A549 (cell line): ENCODE data around the gene CENPQ. TPM values are rescaled to one million over a fixed set of nuclear protein-coding genes. Genes with fewer than 3 reads are reported as not detected.
A peak's percentile ranks its signal among the peaks of the same experiment; 100 is the strongest.

ENCODE experiments used
- ATAC-seq, 2 experiments: fragments of 200-7000 bp in 1 of 2; fragments of >200 bp in 1 of 2; cut with Nextera tagmentation in 1 of 2; cut with Tn5 transposase in 1 of 2; 3 replicates each; pipeline versions ENCODE4 v1.8.0 to v1.9.1; 2018 to 2020; ENCODE audit warnings: mild to moderate bottlenecking in 1 of 2, moderate library complexity in 1 of 2
- CTCF ChIA-PET: fragments of 300-600 bp; sonication (Branson Sonifier 250); formaldehyde crosslinking; extraction: SDS; loops from one replicate; lab custom pipeline; 2021; ENCODE audit warnings: antibody characterized with exemption, inconsistent platforms; lab: Yijun Ruan, JAX
- POLR2A ChIA-PET: fragments of 350-600 bp; formaldehyde crosslinking; extraction: SDS; loops from one replicate; lab custom pipeline; 2021; ENCODE audit warnings: antibody characterized with exemption, inconsistent platforms; lab: Yijun Ruan, JAX
- DNase-seq, 2 experiments: peaks; one replicate each; pipeline versions ENCODE4 v3.0.0 to v3.0.0-alpha.2; 2011 to 2016; ENCODE audit warnings: low read depth in 1 of 2, low spot score in 1 of 2
- FAIRE-seq: peaks from 2 replicates; lab custom pipeline; 2011; peaks lifted over from hg19 to GRCh38; lab: Jason Lieb, UNC
- H3K27ac ChIP-seq, 2 experiments: fragments of >200 bp; sonication (Bioruptor Twin); formaldehyde crosslinking; 3 replicates each; pipeline ENCODE4 v1.5.1; 2016 to 2017
- H3K4me1 ChIP-seq: fragments of >200 bp; sonication (Bioruptor Twin); formaldehyde crosslinking; 3 replicates; pipeline ENCODE4 v1.6.1; 2016
- H3K4me2 ChIP-seq: fragments of >200 bp; sonication (Bioruptor Twin); formaldehyde crosslinking; 3 replicates; pipeline ENCODE4 v1.6.1; 2016
- H3K4me3 ChIP-seq: fragments of >200 bp; sonication (Bioruptor Twin); formaldehyde crosslinking; 3 replicates; pipeline ENCODE4 v1.5.1; 2016
- H3K9me3 ChIP-seq: fragments of >200 bp; sonication (Bioruptor Twin); formaldehyde crosslinking; 3 replicates; pipeline ENCODE4 v1.6.1; 2016
- CBX8 ChIP-seq: fragments of 200-600 bp; sonication (generic); IDR thresholded peaks from 2 replicates; pipeline ENCODE4 v1.6.1; 2016
- CEBPB ChIP-seq, 2 experiments: fragments of >200 bp in 1 of 2; sonication (Bioruptor Twin) in 1 of 2; formaldehyde crosslinking in 1 of 2; IDR thresholded peaks; 2 replicates each; pipeline ENCODE4 v1.6.1; 2012 to 2016
- CHD2 ChIP-seq: fragments of 150-350 bp; IDR thresholded peaks from 2 replicates; pipeline ENCODE4 v1.6.1; 2014; ENCODE audit warnings: low read length; ENCODE audit not compliant: partially characterized antibody
- EHMT2 ChIP-seq: fragments of 200-600 bp; sonication (generic); IDR thresholded peaks from 2 replicates; pipeline ENCODE4 v1.6.1; 2016; ENCODE audit warnings: antibody characterized with exemption, low read depth, mild to moderate bottlenecking, moderate library complexity
- EP300 ChIP-seq, 2 experiments: fragments of >200 bp; sonication (Bioruptor Twin); formaldehyde crosslinking; IDR thresholded peaks; 2 replicates in 1 of 2; 3 replicates in 1 of 2; pipeline ENCODE4 v1.6.1; 2016 to 2017
- ESRRA ChIP-seq: fragments of 150-350 bp; IDR thresholded peaks from 2 replicates; pipeline ENCODE4 v1.6.1; 2014; ENCODE audit warnings: mild to moderate bottlenecking, low read length, borderline replicate concordance
- FOSB ChIP-seq: fragments of 250-450 bp; sonication (Bioruptor Pico); IDR thresholded peaks from 2 replicates; pipeline ENCODE4 v1.5.0; 2020; ENCODE audit warnings: mild to moderate bottlenecking, moderate library complexity
- FOSL2 ChIP-seq, 2 experiments: fragments of 450-650 bp in 1 of 2; fragments of >200 bp in 1 of 2; sonication (Bioruptor Twin) in 1 of 2; formaldehyde crosslinking; IDR thresholded peaks; 2 replicates each; pipeline versions ENCODE4 v1.5.0 to v1.6.1; 2016 to 2020; ENCODE audit warnings: mild to moderate bottlenecking in 1 of 2, moderate library complexity in 1 of 2
- FOXS1 ChIP-seq: fragments of 250-450 bp; sonication (Bioruptor Pico); IDR thresholded peaks from 2 replicates; pipeline ENCODE4 v1.5.0; 2020; ENCODE audit warnings: mild to moderate bottlenecking, moderate library complexity
- GATA3 ChIP-seq: IDR thresholded peaks from 2 replicates; pipeline ENCODE4 v1.6.1; 2012; ENCODE audit warnings: borderline replicate concordance
- HDAC2 ChIP-seq: fragments of 200-600 bp; sonication (generic); IDR thresholded peaks from 2 replicates; pipeline ENCODE4 v1.6.1; 2016
- HEYL ChIP-seq: fragments of 250-450 bp; sonication (Bioruptor Pico); IDR thresholded peaks from 2 replicates; pipeline ENCODE4 v1.8.0; 2021; ENCODE audit warnings: mild to moderate bottlenecking, moderate library complexity
- HOXA7 ChIP-seq: fragments of 250-450 bp; sonication (Bioruptor Pico); IDR thresholded peaks from 2 replicates; pipeline ENCODE4 v1.5.0; 2020; ENCODE audit warnings: mild to moderate bottlenecking, moderate library complexity
- JUN ChIP-seq, 2 experiments: fragments of >200 bp; sonication (Bioruptor Twin); formaldehyde crosslinking; IDR thresholded peaks; 2 replicates in 1 of 2; 3 replicates in 1 of 2; pipeline ENCODE4 v1.6.1; 2016 to 2017
- JUNB ChIP-seq: fragments of >200 bp; sonication (Bioruptor Twin); formaldehyde crosslinking; IDR thresholded peaks from 2 replicates; pipeline ENCODE4 v1.6.1; 2016
- KDM1A ChIP-seq: fragments of 200-600 bp; sonication (generic); IDR thresholded peaks from 2 replicates; pipeline ENCODE4 v1.6.1; 2016; ENCODE audit warnings: low read depth, mild to moderate bottlenecking
- MYC ChIP-seq: IDR thresholded peaks from 2 replicates; pipeline ENCODE4 v1.6.1; 2012; ENCODE audit warnings: mild to moderate bottlenecking, inconsistent platforms, low read length, improper control_type of control experiment, borderline replicate concordance
- NFE2L2 ChIP-seq: fragments of 150-350 bp; conservative IDR thresholded peaks from 2 replicates; pipeline ENCODE4 v1.6.1; 2014; ENCODE audit warnings: low read length
- NR3C1 ChIP-seq: fragments of >200 bp; sonication (Bioruptor Twin); formaldehyde crosslinking; IDR thresholded peaks from 3 replicates; pipeline ENCODE4 v1.6.1; 2017
- PHF8 ChIP-seq: fragments of 200-600 bp; sonication (generic); IDR thresholded peaks from 2 replicates; pipeline ENCODE4 v1.6.1; 2016; ENCODE audit warnings: low read depth, mild to moderate bottlenecking, antibody characterized with exemption, moderate library complexity, borderline replicate concordance
- RNF2 ChIP-seq: fragments of 200-600 bp; sonication (generic); IDR thresholded peaks from 2 replicates; pipeline ENCODE4 v1.6.1; 2016; ENCODE audit warnings: low read depth, mild to moderate bottlenecking, antibody characterized with exemption, moderate library complexity, borderline replicate concordance
- SREBF2 ChIP-seq: fragments of 450-650 bp; IDR thresholded peaks from 2 replicates; pipeline ENCODE4 v1.6.1; 2014; ENCODE audit warnings: mild to moderate bottlenecking, moderate library complexity
- ZFP36 ChIP-seq: fragments of 450-650 bp; IDR thresholded peaks from 2 replicates; pipeline ENCODE4 v1.6.1; 2014; ENCODE audit warnings: borderline replicate concordance; ENCODE audit not compliant: partially characterized antibody
- ZSCAN20 ChIP-seq: fragments of 250-450 bp; sonication (Bioruptor Pico); IDR thresholded peaks from 2 replicates; pipeline ENCODE4 v1.8.0; 2022; ENCODE audit warnings: mild to moderate bottlenecking, moderate library complexity
- WGBS: methylation state at CpG from one replicate; pipeline ENCODE4 v1.1.6; 2017; ENCODE audit errors: missing lambda C conversion rate; 5-methylcytosine and 5-hydroxymethylcytosine counted together
- polyA plus RNA-seq, 4 experiments: library from polyadenylated mRNA; depleted of rRNA in 3 of 4; stranded (reverse); fragments of >200 nt; fragmentation: RNase III in 1 of 4; extraction: RNeasy Plus Mini Kit Qiagen cat#74134 plus additional on column Dnase treatment in 1 of 4; gene quantifications; 2 replicates in 3 of 4; 3 replicates in 1 of 4; pipeline ENCODE4 v1.2.3, GENCODE V29; 2011 to 2017
- TF ChIP-seq, protein P1 (sequence below): fragments of 450-650 bp; IDR thresholded peaks from 2 replicates; pipeline ENCODE4 v1.6.1; 2014; ENCODE audit warnings: antibody characterized with exemption
- TF ChIP-seq, protein P2 (sequence below): fragments of 250-450 bp; sonication (Bioruptor Pico); IDR thresholded peaks from 2 replicates; pipeline ENCODE4 v1.5.0; 2020; ENCODE audit warnings: low read depth, mild to moderate bottlenecking, moderate library complexity
- TF ChIP-seq, protein P3 (sequence below): fragments of >200 bp; sonication (Bioruptor Twin); formaldehyde crosslinking; IDR thresholded peaks from 2 replicates; pipeline ENCODE4 v1.6.1; 2016
- TF ChIP-seq, protein P4 (sequence below): IDR thresholded peaks from 2 replicates; pipeline ENCODE4 v1.6.1; 2012
- TF ChIP-seq, protein P5 (sequence below): fragments of 250-450 bp; sonication (Bioruptor Pico); IDR thresholded peaks from 2 replicates; pipeline ENCODE4 v1.5.0; 2021; ENCODE audit warnings: mild to moderate bottlenecking, moderate library complexity, borderline replicate concordance

CENPQ gene
- polyA plus RNA-seq, 2 of the 4 experiments (the other 2 are of a cell fraction) = 11.4 to 14.2 TPM

DNA sequence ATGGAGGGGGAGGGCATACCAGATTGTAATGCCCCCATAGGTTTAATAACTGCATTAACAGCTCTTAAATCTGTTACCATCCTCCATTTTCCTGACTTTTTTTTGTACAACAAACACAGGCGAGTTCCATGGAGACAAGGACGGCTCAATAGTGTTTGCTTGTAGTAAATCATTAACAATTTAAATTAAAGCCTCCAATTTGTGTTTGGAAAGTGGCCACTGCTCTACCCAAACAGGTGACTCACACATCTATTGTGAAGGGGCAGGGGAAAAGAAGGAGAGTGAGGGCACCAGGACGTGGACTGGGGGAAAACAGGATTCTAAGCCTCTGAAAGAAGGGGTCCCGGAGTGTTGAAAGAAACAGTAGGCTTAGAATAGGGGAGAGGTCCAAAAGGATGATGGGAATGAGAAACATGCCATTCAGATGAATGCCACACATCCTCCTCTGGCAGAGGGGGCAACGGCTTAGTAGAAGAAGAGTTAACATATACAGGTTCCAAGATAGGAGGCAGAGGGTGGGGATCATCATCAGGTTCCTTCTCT lies 43.5 kb downstream of the CENPQ start:
- ATAC-seq (no peak), FAIRE-seq (no peak), DNase-seq (peak in 1 of 2 experiments; percentile 6)
- Histone ChIP-seq H3K4me3 (no peak overlapping the region), H3K4me1 (0 out of 3 replicates have a peak, but pooled peaks cover 6% of the 10 kb centered on the region), H3K9me3 (no peaks in the 10 kb centered on the region), H3K27ac (no peak overlapping the region), H3K4me2 (peak overlapping the region; percentile 55)
- TF ChIP-seq FOSL2 (IDR thresholded peaks at IDR 0.05) (no peak), FOSL2 (CRISPR knock-in tag; IDR thresholded peaks at IDR 0.05) (no peak), NR3C1 (no peak), KDM1A (no peak), FOSB (CRISPR knock-in tag) (no peak), ZFP36 (no peak), JUN (IDR thresholded peaks at IDR 0.05) (no peak), FOXS1 (CRISPR knock-in tag) (no peak), CEBPB (IDR thresholded peaks at IDR 0.05) (no peak), ESRRA (no peak), JUNB (no peak), GATA3 (no peak), PHF8 (no peak), CHD2 (no peak), ZSCAN20 (no peak), RNF2 (no peak), HEYL (CRISPR knock-in tag) (no peak)
- TF ChIP-seq, protein P1, sequence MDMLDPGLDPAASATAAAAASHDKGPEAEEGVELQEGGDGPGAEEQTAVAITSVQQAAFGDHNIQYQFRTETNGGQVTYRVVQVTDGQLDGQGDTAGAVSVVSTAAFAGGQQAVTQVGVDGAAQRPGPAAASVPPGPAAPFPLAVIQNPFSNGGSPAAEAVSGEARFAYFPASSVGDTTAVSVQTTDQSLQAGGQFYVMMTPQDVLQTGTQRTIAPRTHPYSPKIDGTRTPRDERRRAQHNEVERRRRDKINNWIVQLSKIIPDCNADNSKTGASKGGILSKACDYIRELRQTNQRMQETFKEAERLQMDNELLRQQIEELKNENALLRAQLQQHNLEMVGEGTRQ = no peak
- TF ChIP-seq, protein P2, sequence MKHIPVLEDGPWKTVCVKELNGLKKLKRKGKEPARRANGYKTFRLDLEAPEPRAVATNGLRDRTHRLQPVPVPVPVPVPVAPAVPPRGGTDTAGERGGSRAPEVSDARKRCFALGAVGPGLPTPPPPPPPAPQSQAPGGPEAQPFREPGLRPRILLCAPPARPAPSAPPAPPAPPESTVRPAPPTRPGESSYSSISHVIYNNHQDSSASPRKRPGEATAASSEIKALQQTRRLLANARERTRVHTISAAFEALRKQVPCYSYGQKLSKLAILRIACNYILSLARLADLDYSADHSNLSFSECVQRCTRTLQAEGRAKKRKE = no peak
- TF ChIP-seq, protein P3, sequence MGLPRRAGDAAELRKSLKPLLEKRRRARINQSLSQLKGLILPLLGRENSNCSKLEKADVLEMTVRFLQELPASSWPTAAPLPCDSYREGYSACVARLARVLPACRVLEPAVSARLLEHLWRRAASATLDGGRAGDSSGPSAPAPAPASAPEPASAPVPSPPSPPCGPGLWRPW = no peak
- TF ChIP-seq, protein P4, sequence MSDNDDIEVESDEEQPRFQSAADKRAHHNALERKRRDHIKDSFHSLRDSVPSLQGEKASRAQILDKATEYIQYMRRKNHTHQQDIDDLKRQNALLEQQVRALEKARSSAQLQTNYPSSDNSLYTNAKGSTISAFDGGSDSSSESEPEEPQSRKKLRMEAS = no peak
- ChIA-PET POLR2A (no interaction called here), CTCF (no interaction called here)
- WGBS = 22% methylated on average over 5 of the region's 5 CpGs

DNA sequence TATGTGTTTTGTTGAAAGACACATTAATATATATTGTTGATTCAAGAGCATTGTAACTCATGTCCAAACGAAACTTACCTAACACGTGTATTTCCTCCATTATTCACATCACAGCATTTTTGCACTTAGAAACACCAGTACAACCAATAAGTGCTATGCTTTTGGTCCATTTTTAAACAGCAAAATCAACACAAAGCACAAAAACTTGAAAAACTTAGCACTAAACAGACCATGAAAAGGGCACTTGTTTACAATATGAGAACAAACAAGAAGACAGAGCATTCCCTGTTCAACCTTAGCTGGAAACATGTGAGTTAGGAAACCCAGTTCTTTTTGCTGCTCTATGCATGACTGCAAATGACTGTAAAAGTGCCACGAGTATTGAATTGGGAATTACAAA lies 46.2 kb downstream of the CENPQ start:
- CTCF ChIA-PET = no interaction called here
- H3K4me1 ChIP-seq = peaks cover 11% of the 10 kb centered on the region; the same call in 1 of the 3 replicates
- FAIRE-seq = no peak
- 49% methylated on average over 3 of the region's 3 CpGs for WGBS
- no peak for ATAC-seq
- no peaks in the 10 kb centered on the region for H3K9me3 ChIP-seq
- TF ChIP-seq KDM1A (no peak), SREBF2 (no peak), EP300 (IDR thresholded peaks at IDR 0.05) (no peak), HOXA7 (CRISPR knock-in tag) (no peak), FOXS1 (CRISPR knock-in tag) (no peak), MYC (no peak), HDAC2 (no peak), NFE2L2 (no peak), ZFP36 (no peak), CEBPB (IDR thresholded peaks at IDR 0.05) (no peak), JUNB (no peak), GATA3 (no peak), CBX8 (no peak), EHMT2 (no peak)
- TF ChIP-seq, protein P5, sequence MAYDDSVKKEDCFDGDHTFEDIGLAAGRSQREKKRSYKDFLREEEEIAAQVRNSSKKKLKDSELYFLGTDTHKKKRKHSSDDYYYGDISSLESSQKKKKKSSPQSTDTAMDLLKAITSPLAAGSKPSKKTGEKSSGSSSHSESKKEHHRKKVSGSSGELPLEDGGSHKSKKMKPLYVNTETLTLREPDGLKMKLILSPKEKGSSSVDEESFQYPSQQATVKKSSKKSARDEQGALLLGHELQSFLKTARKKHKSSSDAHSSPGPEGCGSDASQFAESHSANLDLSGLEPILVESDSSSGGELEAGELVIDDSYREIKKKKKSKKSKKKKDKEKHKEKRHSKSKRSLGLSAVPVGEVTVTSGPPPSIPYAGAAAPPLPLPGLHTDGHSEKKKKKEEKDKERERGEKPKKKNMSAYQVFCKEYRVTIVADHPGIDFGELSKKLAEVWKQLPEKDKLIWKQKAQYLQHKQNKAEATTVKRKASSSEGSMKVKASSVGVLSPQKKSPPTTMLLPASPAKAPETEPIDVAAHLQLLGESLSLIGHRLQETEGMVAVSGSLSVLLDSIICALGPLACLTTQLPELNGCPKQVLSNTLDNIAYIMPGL (CRISPR knock-in tag) = no peak
- no peak overlapping the region for H3K4me2 ChIP-seq
- DNase-seq = no peak
- H3K27ac ChIP-seq = no peak overlapping the region
- no peak overlapping the region for H3K4me3 ChIP-seq
- POLR2A ChIA-PET = no interaction called here
